Frontal cortex (tissue), 4 donors: ENCODE data around the gene EYA2. TPM values are rescaled to one million over a fixed set of nuclear protein-coding genes. Genes with fewer than 3 reads are reported as not detected.

ENCODE experiments used
- DNase-seq, 2 donors: peaks; one replicate each; pipeline ENCODE4 v3.0.0; 2012; ENCODE audit warnings: low spot score in 2 of 2
- FAIRE-seq: peaks from 2 replicates; lab custom pipeline; 2012; peaks lifted over from hg19 to GRCh38; lab: Jason Lieb, UNC
- total RNA-seq: library from RNA; depleted of rRNA; stranded (reverse); fragments of >200 nt; gene quantifications from one replicate; pipeline ENCODE4 v1.2.3, GENCODE V29; 2014
- donor health status: control.
- donor health status: control.
- donor health status: control.

EYA2 gene
- total RNA-seq, 1 donor from 2014 or later: 2.4 TPM

DNA sequence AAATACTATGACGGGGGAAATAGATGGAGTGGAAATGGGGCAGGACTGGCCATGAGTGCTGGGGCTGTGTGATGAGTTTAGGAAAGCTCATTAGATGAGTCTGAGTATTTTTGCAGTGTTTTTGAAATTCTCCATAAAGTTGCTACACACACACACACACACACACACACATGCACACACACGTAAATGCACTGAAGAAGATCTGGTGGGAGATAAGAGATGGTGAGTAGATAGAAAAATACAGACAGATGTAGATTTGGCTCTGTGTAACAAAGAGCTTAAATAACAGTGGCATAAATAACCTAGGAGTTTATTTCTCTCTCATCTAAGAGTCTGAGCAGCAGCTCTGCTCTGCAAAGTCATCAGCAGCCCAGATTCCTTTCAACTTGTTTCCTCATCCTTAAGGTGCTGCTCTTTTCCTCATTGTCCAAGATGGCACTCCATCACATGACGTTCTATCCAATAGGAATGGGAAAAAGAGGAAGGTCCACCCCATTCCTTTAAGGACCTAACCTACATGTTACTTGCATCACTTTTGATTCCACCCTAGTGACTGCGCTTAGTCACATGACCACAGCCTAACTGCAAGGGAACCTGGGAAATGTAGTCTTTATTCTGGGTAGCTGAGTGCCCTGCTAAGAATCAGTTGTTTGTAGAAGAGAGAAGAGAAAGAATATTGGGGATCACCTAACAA lies 76.4 kb downstream of the EYA2 start:
- FAIRE-seq: no peak
- no peak for DNase-seq

DNA sequence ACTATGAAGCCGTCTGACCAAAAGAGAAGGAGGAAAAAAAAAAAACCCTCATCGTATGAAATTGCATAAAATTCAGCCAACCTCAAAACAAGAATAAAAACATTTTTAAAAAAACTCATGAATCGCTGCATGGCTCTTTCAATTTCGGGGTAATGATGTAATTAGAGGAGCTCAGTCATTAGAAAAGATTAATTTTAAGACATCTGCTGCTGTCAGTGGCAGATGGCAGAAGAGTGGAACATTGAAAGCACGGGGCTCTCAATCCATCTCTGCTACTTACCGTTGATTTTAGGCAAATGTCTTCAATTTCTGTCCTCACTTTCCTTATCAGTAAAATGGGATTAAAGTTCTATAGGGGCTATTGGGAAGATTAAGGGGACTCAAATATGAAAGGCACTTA lies 79.1 kb downstream of the EYA2 start:
- DNase-seq: no peak
- no peak for FAIRE-seq

DNA sequence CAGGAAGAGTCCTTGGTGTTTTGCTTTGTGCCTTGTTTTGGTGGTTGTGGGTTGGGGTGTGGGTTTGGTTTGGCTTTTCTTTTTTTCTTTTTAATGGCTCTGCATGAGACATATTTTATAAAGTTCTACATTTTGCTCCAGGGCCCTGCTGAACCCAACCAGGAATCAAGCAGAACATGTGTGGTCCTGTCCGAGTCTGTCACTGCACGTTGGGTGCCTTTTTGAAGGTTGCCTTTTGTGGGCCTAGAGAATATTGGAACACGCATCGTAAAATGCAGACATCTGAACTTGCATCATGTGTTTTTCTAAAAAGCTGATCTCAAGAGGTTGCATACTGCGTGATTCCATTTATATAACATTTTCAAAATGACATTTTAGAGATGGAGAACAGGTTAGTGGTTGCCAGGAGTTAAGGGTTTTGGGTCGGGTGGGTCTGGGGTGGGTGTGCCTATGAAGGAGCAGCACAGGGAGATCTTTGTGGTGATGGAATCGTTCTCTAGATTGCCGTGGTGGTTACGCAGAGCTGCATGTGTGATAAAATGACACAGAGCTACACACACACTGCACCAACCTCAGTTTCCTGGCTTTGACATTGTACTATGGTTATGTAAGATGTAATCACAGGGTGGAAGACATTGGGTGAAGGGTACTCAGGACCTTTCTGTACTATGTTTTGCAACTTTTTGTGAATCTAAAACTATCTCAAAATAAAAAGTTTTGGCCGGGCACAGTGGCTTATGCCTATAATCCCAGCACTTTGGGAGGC lies 80.2 kb downstream of the EYA2 start:
- no peak for FAIRE-seq
- no peak for DNase-seq

DNA sequence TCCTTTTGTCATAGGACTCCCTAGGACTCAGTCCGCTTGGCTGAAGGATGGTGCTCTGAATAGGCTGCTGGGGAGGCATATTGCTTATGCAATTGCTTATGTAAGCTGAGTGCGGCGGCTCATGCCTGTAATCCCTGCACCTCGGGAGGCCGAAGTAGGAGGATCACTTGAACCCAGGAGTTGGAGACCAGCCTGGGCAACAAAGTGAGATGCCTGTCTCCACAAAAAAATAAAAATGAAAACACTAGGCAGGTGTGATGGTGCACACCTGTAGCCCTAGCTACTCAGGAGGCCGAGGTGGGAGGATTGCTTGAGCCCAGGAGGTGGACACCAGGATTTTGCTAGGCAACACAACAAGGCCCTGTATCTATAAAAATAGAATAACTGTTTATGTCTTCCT lies 81.3 kb downstream of the EYA2 start:
- no peak for DNase-seq
- FAIRE-seq: no peak

DNA sequence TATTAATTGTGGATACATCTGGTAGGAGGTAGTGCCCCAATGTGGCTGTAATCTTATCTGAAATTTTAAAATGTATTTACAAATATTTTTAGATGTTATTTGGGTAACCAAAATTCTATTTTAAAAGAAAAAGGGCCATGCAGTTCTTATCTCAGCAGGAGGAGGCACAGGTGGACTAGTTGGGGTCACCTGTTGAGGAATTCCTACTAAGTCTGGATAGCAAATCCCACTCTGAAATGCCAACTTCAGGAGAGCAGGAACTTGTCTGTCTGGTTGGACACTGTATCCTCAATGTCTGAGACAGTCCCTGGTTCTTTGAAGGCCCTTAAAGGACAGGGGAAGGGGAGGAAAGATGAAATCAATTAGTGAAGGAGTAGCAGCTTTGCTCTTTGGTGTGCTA lies 82.6 kb downstream of the EYA2 start:
- FAIRE-seq: no peak

DNA sequence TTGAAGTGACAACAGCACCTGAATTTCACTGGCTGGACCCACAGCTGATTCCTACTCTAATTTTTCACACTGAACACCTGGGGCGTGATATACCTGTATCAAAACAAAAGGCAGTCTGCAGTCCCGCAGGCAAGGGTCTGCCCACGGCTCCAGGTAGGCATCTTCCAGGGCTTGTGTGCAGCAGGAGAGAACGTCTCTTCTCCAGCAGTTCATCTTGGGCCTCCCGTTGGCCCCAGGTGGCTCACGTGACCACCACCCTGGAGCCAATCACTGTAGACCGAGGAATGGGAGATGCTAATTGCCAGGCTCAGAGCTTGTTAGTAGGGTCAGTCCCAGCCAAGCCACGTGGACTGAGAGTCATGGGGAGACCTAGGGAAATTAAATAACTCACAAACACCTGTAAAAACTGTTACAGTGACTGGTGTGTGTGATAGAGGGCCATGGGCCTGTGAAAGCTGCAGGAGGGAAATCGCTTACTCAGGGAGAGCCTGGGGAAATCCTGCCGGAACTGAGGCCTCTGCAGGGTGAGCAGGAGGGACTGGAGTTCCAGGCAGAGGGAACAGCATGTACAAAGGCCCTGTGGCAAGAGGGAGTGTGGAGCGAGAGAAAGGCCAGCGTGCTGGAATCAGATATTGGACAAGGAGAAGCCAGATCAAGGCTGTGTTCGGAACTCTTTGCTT lies 83.4 kb downstream of the EYA2 start:
- DNase-seq (no peak), FAIRE-seq (no peak)

More for the DNA sequence above, 82.6 kb downstream of the EYA2 start:
- DNase-seq: no peak

DNA sequence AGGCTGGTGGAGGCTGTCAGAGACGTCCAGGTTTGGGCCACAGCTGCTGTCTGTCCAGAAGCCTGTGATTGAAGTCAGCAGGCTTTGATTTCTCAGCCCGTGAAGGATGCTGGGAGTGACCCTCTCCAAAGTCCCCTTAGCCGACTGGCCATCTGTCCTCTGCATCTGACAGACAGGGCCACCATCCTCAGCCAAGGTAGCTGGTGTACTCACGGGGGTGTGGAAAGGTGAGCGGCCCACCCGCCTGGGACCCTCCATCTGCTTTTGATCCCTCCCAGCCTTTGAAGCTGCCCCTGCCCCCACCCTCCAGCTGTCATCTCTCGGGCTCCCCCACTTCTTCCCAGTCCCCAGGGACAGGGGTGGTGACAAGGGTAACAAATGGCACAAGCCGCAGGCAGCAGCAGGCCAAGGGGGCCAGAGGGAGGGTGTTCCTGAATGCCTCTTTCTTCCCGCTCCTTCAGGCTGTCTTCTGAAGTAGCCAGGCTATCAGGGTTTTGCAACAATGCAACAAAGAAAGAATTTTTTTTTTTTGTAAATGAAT lies 84.4 kb downstream of the EYA2 start:
- FAIRE-seq: no peak
- DNase-seq: no peak

DNA sequence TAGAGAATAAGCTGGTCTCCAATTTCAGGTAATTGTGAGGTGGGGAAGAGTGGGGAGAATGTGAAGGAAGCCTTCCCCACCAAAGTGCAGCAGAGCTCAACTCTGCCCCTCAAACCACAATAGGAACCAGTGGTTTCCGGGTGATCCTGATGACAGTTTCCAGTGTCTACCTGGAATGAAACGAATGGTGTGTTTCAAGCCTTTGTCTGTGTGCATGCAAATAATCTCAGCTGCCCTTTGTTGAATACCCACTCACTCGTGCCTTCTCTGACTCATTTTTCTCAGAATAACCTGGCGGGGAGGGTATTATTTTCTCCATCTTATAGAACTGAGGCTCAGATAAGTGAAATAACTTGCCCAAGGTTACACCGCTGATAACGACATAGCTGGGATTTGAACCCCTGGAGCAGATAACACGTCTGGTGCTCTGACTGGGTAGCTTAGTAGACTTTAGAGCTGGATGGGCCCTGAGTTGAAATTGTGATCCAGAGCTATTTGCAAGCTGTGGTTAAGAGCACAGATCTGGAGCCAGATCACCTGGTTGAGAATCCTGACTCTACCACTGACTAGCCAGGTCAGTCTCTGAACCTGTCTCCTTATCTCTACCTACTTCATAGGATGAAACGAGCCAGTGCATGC lies 85.1 kb downstream of the EYA2 start:
- DNase-seq (no peak), FAIRE-seq (no peak)

DNA sequence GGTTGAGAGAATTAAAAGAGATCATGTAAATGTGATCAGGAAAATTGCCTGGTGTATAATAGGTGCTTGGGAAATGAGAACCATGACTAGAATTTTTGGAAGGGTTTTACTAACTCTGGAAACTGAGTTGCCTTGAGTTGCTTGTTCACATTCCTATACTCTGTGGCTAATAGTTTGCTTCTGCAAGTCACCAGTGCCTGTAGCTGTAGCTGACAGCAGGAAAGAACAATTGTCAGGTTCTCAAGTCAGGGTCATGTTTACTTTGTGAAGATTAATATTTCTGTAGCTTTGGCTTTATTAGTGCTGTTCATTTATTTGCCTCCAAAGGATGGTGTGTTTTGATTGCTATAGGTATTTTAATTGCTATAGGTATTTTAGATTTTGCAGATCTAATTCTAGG lies 86.5 kb downstream of the EYA2 start:
- DNase-seq (no peak), FAIRE-seq (no peak)

DNA sequence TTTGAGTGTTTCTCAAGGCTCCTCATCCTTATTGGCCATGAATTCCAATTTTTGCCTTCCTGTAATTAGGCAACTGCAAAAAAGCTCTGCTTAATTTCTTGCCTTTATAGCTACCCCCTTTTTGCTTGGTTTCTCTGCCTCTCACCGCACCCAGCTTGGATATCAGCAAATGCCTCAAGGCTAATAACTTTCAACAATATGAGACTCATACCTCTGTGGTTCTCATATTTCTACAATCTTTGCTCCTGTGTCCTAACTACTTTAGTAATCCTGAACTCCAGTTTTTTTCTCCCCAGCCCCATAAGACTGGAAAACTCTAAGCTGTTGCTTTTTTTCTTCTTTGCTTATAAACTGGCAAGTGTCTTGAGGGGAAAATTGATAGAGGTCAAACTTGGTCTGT lies 88.8 kb downstream of the EYA2 start:
- no peak for FAIRE-seq

DNA sequence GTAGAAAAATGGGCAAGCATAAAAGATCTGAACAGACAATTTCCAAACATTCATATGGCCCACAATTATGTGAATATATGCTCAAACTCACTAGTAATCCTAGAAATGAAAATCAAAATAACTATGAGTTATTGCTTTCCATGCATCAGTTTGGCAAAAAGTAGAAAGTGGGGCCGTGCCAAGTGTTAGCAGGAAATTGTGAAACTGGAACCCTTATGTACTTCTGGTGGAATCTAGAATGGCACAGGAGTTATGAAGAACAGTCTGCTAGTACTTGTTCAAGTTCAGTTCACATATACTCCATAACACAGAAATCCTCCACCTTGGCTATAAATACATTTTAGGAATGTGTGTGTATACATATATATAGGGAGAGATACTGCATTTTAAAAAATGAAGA lies 89.8 kb downstream of the EYA2 start:
- FAIRE-seq: no peak
- DNase-seq: no peak

More for the DNA sequence above, 88.8 kb downstream of the EYA2 start:
- DNase-seq: no peak

DNA sequence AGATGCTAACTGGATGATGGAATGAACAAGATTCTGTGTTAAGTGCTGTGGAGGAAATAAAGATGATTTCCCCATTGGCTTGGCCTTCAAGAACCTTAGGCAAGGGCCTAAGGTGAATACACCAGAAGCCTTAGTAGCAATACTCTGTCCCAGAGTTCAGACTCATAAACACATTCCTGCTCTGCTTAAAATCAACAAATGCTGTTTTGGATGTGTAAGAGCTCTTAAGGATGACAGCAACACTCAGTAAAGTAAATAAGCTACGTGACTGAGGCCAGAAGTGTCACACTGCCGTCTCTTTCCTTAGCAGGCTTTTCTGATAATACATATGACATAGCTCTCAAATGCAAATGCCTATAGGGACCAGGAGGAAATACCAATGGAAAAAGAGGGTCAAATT lies 90.6 kb downstream of the EYA2 start:
- DNase-seq (no peak), FAIRE-seq (no peak)

DNA sequence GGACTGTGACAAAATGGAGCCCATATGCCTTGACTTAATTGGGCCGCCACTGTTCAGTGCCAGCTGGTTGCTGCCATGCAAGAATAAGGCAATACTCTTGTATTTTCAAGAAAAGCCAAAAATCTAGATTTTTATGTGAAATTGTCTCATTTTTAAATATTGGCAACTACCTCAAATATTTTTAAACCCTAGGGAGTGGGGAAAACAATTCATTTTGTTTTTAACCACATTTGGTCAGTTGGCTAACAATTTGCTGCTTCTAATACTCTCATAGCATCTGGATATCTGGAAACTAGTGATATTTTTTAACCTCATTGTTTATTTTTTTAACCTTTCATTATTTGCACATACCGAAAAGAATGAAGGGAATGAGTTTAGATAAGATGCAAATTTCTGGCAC lies 91.0 kb downstream of the EYA2 start:
- no peak for FAIRE-seq
- DNase-seq: no peak

DNA sequence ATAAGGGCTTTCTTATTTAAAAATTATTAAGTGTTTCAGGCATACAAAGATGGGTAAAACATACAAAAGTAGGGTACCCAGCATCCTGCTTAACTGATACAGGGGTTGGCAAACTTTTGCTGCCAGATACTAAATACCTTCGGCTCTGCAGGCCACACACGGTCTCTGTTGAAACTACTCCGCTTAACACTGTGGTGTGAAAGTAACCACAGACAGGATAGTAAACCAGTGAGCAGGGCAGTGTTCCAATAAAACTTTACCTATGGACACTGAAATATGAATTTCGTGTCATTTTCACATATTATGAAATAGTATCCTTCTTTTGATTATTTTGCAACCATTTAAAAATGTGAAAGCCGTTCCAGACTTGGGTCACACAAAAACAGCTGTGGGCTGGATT lies 92.4 kb downstream of the EYA2 start:
- no peak for FAIRE-seq

DNA sequence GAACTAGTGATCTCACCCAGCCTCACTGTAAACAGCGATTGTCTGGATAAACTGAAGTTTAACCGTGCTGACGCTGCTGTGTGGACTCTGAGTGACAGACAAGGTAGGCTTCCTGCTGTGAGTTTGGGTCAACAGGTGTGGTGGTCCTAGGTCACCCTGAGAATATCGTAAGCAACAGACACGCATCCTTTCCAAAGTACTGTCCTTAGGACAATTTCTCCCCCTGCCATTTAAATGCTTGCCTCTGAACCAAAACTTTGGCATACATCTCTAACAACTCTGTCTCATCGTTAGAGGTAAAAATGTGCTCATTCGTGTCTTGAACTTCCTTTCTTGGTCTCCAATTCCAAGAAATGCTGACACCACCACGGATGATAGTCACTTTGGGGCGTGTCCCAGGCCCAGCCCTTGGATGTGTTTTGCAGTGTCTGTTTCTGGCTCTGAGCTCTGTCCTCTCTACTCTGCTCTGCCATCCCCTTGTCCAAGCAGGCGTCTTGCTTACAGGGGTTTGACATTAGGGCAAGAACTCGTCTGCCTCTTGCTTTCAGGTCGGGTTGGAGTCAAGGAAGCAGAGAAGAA lies 95.5 kb downstream of the EYA2 start:
- FAIRE-seq (no peak), DNase-seq (no peak)

More for the DNA sequence above, 92.4 kb downstream of the EYA2 start:
- DNase-seq: no peak

DNA sequence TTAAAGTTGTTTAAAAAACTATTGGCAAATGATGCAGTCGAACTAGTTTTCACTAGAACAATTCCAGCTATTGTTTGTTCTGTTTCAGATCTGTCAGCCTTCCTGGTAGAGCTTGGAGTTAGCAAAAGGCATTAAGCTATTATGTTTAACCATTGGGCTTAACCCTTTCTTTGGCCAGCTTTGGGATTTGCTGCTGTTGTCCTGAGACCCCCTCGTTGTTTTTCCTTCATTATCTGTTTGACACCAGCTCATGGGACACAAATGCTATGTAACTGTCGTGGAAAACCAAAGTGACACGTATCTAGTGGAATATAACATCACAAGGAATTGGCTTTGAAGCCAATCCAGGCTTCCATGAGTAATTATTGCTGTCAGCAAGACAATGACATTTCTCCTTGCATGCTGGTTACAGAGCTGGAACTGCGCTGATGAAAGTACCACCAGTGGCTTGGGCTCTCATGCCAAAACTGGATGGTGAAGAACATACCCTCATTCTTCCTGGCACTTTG lies 96.0 kb downstream of the EYA2 start:
- DNase-seq (no peak), FAIRE-seq (no peak)

DNA sequence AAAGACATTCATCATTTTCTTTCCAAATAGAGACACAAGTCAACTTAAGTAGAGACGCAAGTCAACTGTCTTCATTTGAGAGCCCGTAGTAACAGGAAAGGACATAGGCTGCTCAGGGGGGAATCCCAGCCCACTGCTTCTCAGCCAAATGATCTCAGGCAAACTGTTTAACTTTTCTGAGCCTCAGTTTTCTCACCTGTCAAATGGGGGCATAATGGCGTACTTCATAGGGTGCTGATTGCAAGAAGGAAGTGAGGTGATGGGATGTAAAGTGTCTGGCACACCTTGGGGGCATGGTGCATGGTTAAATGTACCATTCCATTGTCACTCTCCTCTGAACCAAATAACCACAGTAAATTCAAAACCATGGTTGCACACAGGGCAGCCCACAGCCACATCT lies 96.5 kb downstream of the EYA2 start:
- no peak for FAIRE-seq

DNA sequence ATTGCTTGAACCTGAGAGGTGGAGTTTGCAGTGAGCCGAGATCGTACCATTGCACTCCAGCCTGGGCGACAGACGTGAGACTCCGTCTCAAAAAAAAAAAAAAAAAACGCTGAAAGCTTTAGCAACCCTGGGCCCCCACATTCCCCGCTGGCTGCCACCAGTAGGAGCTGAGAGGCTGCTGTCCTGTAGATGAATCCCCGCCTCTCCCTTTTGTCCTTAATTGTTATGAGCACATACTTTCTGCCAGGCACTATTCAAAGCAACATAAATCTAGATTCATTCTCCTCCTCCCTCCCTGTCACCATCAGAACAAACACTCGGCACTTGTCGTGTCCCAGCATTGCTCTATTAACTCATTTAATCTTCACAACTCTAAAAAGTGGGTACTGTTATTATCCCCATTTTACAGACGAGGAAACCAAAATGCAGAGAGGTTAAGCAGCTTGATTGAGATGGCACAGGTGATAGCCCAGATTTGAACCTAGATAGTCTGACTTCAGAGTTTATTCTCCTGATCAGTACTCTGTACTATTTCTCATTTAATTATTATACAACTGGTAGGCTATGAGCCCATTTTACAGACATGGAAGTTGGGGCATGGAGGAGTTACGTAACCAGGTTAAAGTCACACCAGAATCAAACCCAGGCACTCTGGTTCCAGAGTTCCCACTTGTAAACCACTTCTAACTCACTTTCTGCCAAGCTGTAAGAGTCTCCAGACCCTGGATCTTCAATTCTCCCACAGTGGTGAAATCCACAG lies 97.4 kb downstream of the EYA2 start:
- no peak for FAIRE-seq
- DNase-seq: no peak

More for the DNA sequence above, 96.5 kb downstream of the EYA2 start:
- no peak for DNase-seq

DNA sequence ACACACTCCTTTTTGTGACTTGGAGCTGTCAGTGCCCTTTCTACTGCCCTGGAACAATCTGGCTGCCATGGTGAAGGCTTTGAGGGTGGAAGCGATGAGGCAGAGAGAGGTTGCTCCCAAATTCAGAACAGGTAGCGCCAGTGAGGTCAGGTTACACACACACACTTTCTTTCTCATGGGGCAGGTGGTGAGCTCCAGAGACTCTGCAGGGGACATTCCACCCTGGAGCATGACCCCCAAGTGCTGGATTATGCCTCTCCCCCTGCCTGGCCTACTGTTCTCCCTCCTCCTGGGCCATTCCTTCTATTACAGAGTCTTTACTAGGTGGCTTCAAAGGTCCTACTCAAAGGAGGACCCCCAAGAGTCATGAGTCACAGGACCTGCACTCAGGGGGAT lies 98.0 kb downstream of the EYA2 start:
- no peak for FAIRE-seq

More for the DNA sequence above, 98.0 kb downstream of the EYA2 start:
- DNase-seq: no peak
